Neural cell (in vitro differentiated cells): ENCODE data around the gene MEA1. TPM values are rescaled to one million over a fixed set of nuclear protein-coding genes. Genes with fewer than 3 reads are reported as not detected.

ENCODE experiments used
- H2AFZ ChIP-seq: fragments of 200-600, 300-800 bp; sonication (generic), shearing (Covaris generic); 2 replicates; pipeline ENCODE4 v1.6.0; 2014; ENCODE audit warnings: low read depth, mild to moderate bottlenecking, antibody characterized with exemption, low read length, moderate library complexity
- H3F3A ChIP-seq: fragments of 200-600 bp; shearing (Covaris generic); 2 replicates; pipeline ENCODE4 v1.6.1; 2016; ENCODE audit warnings: mild to moderate bottlenecking, moderate library complexity, mixed read lengths, antibody characterized with exemption, low read length; ENCODE audit not compliant: insufficient read depth, poor library complexity, severe bottlenecking
- H3K27ac ChIP-seq: fragments of 200-600, 300-800 bp; sonication (generic), shearing (Covaris generic); 2 replicates; pipeline ENCODE4 v1.5.1; 2014; ENCODE audit warnings: mild to moderate bottlenecking, low read length, moderate library complexity
- H3K27me3 ChIP-seq: fragments of 300-800, 200-600 bp; sonication (generic), shearing (Covaris generic); 2 replicates; pipeline ENCODE4 v1.6.0; 2014; ENCODE audit warnings: mild to moderate bottlenecking, low read depth, low read length, moderate library complexity; ENCODE audit not compliant: insufficient read depth
- H3K36me3 ChIP-seq: fragments of 300-800, 200-600 bp; sonication (generic), shearing (Covaris generic); 2 replicates; pipeline ENCODE4 v1.5.1; 2014; ENCODE audit warnings: mild to moderate bottlenecking, antibody characterized with exemption, low read length, moderate library complexity; ENCODE audit not compliant: insufficient read depth
- H3K4me2 ChIP-seq: fragments of 300-800, 200-600 bp; sonication (generic), shearing (Covaris generic); 2 replicates; pipeline ENCODE4 v1.6.0; 2014; ENCODE audit warnings: mild to moderate bottlenecking, low read length
- H3K4me3 ChIP-seq: fragments of 300-800, 200-600 bp; sonication (generic), shearing (Covaris generic); 2 replicates; pipeline ENCODE4 v1.5.1; 2014; ENCODE audit warnings: mild to moderate bottlenecking, low read length, moderate library complexity
- H3K79me2 ChIP-seq: fragments of 200-600 bp; shearing (Covaris generic); replicated peaks from 2 replicates; pipeline ENCODE4 v1.6.0; 2014; ENCODE audit warnings: mild to moderate bottlenecking, low read length, moderate library complexity; ENCODE audit not compliant: insufficient read depth
- H3K9ac ChIP-seq: fragments of 300-800, 200-600 bp; sonication (generic), shearing (Covaris generic); 2 replicates; pipeline ENCODE4 v1.6.1; 2016; ENCODE audit warnings: mild to moderate bottlenecking, low read length, mixed read lengths
- H3K9me2 ChIP-seq: fragments of 200-600 bp; shearing (Covaris generic); 2 replicates; pipeline ENCODE4 v1.6.1; 2016; ENCODE audit warnings: mild to moderate bottlenecking, low read length, mixed read lengths; ENCODE audit not compliant: insufficient read depth
- H3K9me3 ChIP-seq: fragments of 200-600, 300-800 bp; sonication (generic), shearing (Covaris generic); 2 replicates; pipeline ENCODE4 v1.6.1; 2016; ENCODE audit warnings: mild to moderate bottlenecking, mixed run types, low read length, moderate library complexity, mixed read lengths
- H4K20me1 ChIP-seq: fragments of 200-600 bp; shearing (Covaris generic); 2 replicates; pipeline ENCODE4 v1.6.1; 2016; ENCODE audit warnings: mild to moderate bottlenecking, mixed run types; ENCODE audit not compliant: insufficient read depth
- EP300 ChIP-seq: fragments of 450-650 bp; conservative IDR thresholded peaks from 2 replicates; pipeline ENCODE4 v1.6.1; 2014; ENCODE audit warnings: antibody characterized with exemption, mild to moderate bottlenecking, moderate library complexity; ENCODE audit not compliant: poor library complexity, severe bottlenecking
- EZH2 ChIP-seq: fragments of 200-600, 300-800 bp; shearing (Covaris generic), sonication (generic); IDR thresholded peaks from 2 replicates; pipeline ENCODE4 v1.6.1; 2014; ENCODE audit warnings: antibody characterized with exemption, low read length, borderline replicate concordance, mild to moderate bottlenecking; ENCODE audit not compliant: insufficient read depth, poor library complexity, severe bottlenecking
- MXI1 ChIP-seq: fragments of 450-650 bp; conservative IDR thresholded peaks from 2 replicates; pipeline ENCODE4 v1.6.1; 2014; ENCODE audit warnings: antibody characterized with exemption, mild to moderate bottlenecking; ENCODE audit not compliant: poor library complexity, severe bottlenecking
- POLR2AphosphoS5 ChIP-seq: IDR thresholded peaks from 2 replicates; pipeline ENCODE4 v1.6.1; 2012
- RAD21 ChIP-seq: fragments of 450-650 bp; conservative IDR thresholded peaks from 2 replicates; pipeline ENCODE4 v1.6.1; 2014; ENCODE audit warnings: antibody characterized with exemption, mild to moderate bottlenecking, moderate library complexity
- REST ChIP-seq: IDR thresholded peaks from 2 replicates; pipeline ENCODE4 v1.6.1; 2012; ENCODE audit warnings: borderline replicate concordance
- SMC3 ChIP-seq: fragments of 450-650 bp; conservative IDR thresholded peaks from 2 replicates; pipeline ENCODE4 v1.6.1; 2014; ENCODE audit warnings: antibody characterized with exemption, mild to moderate bottlenecking, moderate library complexity; ENCODE audit not compliant: poor library complexity
- TAF1 ChIP-seq: IDR thresholded peaks from 2 replicates; pipeline ENCODE4 v1.6.1; 2012; ENCODE audit warnings: low read depth
- polyA plus RNA-seq: library from polyadenylated mRNA; depleted of rRNA; stranded (reverse); fragments of >200 nt; gene quantifications from 2 replicates; pipeline ENCODE4 v1.2.3, GENCODE V29; 2014
- TF ChIP-seq, protein P1 (sequence below): fragments of 450-650 bp; IDR thresholded peaks from 2 replicates; pipeline ENCODE4 v1.5.1; 2014; ENCODE audit warnings: antibody characterized with exemption, mild to moderate bottlenecking, moderate library complexity; ENCODE audit not compliant: poor library complexity, severe bottlenecking

MEA1 gene
- polyA plus RNA-seq, 1 donor from 2014 or later = 119 TPM

DNA sequence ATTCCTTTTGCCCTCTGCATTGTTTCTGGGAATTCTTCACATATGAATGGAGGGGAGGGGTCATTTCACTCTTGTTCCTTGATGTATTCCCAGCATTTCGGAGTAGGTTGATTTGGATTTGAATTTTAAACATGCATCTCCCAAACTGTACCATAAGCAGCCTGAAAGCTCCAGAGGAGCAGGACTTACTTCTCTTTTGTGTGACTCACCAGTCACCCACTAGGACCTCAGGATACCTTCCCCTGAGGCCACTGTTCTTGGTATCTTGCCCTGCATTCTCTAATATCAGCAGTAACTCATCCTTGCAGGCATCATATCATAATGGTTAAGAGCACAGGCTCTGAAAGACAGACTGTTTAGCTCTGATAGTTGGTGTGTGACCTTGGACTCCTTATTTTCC is 44.8 kb upstream of the MEA1 start (continued):
- no peak for TF ChIP-seq EZH2

- H3K4me2 ChIP-seq = no peak overlapping the region
- no peaks in the 10 kb centered on the region for H4K20me1 ChIP-seq
- H3F3A ChIP-seq = no peaks in the 10 kb centered on the region
- no peak overlapping the region for H3K9ac ChIP-seq
- TF ChIP-seq, protein P1, sequence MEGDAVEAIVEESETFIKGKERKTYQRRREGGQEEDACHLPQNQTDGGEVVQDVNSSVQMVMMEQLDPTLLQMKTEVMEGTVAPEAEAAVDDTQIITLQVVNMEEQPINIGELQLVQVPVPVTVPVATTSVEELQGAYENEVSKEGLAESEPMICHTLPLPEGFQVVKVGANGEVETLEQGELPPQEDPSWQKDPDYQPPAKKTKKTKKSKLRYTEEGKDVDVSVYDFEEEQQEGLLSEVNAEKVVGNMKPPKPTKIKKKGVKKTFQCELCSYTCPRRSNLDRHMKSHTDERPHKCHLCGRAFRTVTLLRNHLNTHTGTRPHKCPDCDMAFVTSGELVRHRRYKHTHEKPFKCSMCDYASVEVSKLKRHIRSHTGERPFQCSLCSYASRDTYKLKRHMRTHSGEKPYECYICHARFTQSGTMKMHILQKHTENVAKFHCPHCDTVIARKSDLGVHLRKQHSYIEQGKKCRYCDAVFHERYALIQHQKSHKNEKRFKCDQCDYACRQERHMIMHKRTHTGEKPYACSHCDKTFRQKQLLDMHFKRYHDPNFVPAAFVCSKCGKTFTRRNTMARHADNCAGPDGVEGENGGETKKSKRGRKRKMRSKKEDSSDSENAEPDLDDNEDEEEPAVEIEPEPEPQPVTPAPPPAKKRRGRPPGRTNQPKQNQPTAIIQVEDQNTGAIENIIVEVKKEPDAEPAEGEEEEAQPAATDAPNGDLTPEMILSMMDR = no peak
- no peak for TF ChIP-seq TAF1
- no peak for TF ChIP-seq REST
- TF ChIP-seq MXI1 = no peak
- no peak for TF ChIP-seq RAD21
- no peak for TF ChIP-seq EZH2
- TF ChIP-seq SMC3 = no peak
- no peak for TF ChIP-seq POLR2AphosphoS5
- no peaks in the 10 kb centered on the region for H3K9me2 ChIP-seq
- no peaks in the 10 kb centered on the region for H3K36me3 ChIP-seq
- peaks cover 10% of the 10 kb centered on the region for H3K79me2 ChIP-seq
- no peak overlapping the region for H3K27ac ChIP-seq
- no peaks in the 10 kb centered on the region for H3K27me3 ChIP-seq
- H3K9me3 ChIP-seq = no peaks in the 10 kb centered on the region
- H2AFZ ChIP-seq = no peak overlapping the region
- H3K4me3 ChIP-seq = no peak overlapping the region
These were observed 42.2 kb upstream of the MEA1 start for GRCh38 chr6:43055966-43056365.

DNA sequence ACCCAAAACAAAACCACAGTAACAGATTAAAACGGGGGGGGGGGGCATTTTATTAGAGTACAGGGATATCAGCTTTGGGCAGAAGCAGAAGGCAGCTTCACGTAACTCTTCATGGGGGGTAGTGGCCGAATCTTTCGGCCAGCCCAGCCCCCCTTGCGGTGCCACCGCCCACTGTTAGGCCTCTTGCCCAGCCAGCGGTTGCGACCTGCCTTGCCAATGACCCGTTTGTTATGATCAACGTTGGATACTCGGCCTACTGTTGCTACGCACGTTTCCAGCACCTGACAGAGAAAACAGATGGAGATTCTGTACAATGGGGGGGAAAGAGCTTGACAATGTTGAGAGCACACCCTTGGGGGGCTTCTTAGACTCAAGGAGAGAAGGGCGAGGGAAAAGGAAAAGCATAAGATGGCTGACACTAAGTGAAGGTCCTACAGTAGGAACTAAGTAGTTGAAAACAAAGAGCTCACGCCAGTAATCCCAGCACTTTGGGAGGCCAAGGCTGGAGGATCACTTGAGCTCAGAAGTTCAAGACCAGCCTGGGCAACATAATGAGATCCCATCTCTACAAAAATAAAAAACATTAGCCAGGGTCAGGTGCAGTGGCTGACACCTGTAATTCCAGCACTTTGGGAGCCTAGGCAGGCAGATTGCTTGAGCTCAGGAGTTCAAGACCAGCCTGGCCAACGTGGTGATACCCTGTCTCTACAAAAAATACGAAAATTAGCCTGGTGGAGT is 40.6 kb upstream of the MEA1 start:
- Histone ChIP-seq H3K27ac (peak overlapping the region; percentile 72), H3K4me2 (peak overlapping the region; percentile 28), H3K9ac (peak overlapping the region; percentile 88), H3K36me3 (no peaks in the 10 kb centered on the region), H3K9me3 (no peaks in the 10 kb centered on the region), H3K4me3 (peak overlapping the region; percentile 76), H4K20me1 (no peaks in the 10 kb centered on the region), H3F3A (no peaks in the 10 kb centered on the region), H3K79me2 (peaks cover 8% of the 10 kb centered on the region), H3K27me3 (no peaks in the 10 kb centered on the region), H2AFZ (peak overlapping the region; percentile 23), H3K9me2 (no peaks in the 10 kb centered on the region)
- no peak for TF ChIP-seq REST
- no peak for TF ChIP-seq EP300
- no peak for TF ChIP-seq EZH2
- no peak for TF ChIP-seq MXI1
- TF ChIP-seq TAF1 = no peak
- TF ChIP-seq RAD21 = no peak
